Heart right ventricle (tissue), 16 donors: Measurements from ENCODE around the gene PABPC1L. TPM values are rescaled to one million over a fixed set of nuclear protein-coding genes. Genes with fewer than 3 reads are reported as not detected.

Source experiments
- ATAC-seq, 8 donors: fragments of 200-7000 bp; cut with Tn5 transposase; one replicate each; pipeline ENCODE4 v1.9.1; 2020; ENCODE audit warnings: mild to moderate bottlenecking in 8 of 8, moderate library complexity in 8 of 8, moderate number of reproducible peaks in 1 of 8
- DNase-seq, 2 donors: peaks; one replicate each; pipeline ENCODE4 v3.0.0-alpha.2; 2020
- H3K27ac ChIP-seq, 10 donors: fragments of 200-600 bp; sonication (generic) in 2 of 10; one replicate each; pipeline versions ENCODE4 v1.5.0 to v1.8.0; 2020 to 2022; ENCODE audit warnings: mild to moderate bottlenecking in 3 of 10
- H3K27me3 ChIP-seq, 7 donors: fragments of 200-600 bp; one replicate each; pipeline ENCODE4 v1.8.0; 2021 to 2022; ENCODE audit warnings: mild to moderate bottlenecking in 2 of 7
- H3K36me3 ChIP-seq, 9 donors: fragments of 200-600 bp; sonication (generic) in 1 of 9; one replicate each; pipeline versions ENCODE4 v1.5.0 to v1.8.0; 2020 to 2022; ENCODE audit warnings: mild to moderate bottlenecking in 2 of 9
- H3K4me1 ChIP-seq, 9 donors: fragments of 200-600 bp; sonication (generic) in 1 of 9; one replicate each; pipeline versions ENCODE4 v1.5.0 to v1.8.0; 2020 to 2022; ENCODE audit warnings: mild to moderate bottlenecking in 4 of 9
- H3K4me3 ChIP-seq, 10 donors: fragments of 200-600 bp; sonication (generic) in 2 of 10; one replicate each; pipeline versions ENCODE4 v1.5.0 to v1.8.0; 2020 to 2022; ENCODE audit warnings: mild to moderate bottlenecking in 7 of 10, moderate library complexity in 2 of 10
- H3K9me3 ChIP-seq, 11 donors: fragments of 200-600 bp in 10 of 11; sonication (generic) in 2 of 11; one replicate each; pipeline versions ENCODE4 v1.5.0 to v1.8.0; 2013 to 2022; ENCODE audit warnings: mild to moderate bottlenecking in 2 of 11, control low read depth in 1 of 11, moderate library complexity in 1 of 11
- CTCF ChIP-seq, 9 donors: fragments of 200-600 bp; sonication (generic) in 2 of 9; IDR thresholded peaks; one replicate each; pipeline versions ENCODE4 v1.5.0 to v1.8.0; 2021 to 2022; ENCODE audit warnings: antibody characterized with exemption in 9 of 9, mild to moderate bottlenecking in 5 of 9, moderate library complexity in 1 of 9
- WGBS, 2 donors: extraction: QIAGEN DNeasy Blood & Tissue Kit; methylation state at CpG; one replicate each; pipeline ENCODE4 v1.1.7; 2013; ENCODE audit warnings: inconsistent platforms in 1 of 2; 5-methylcytosine and 5-hydroxymethylcytosine counted together
- intact Hi-C, 10 donors: fragments of 100-400 bp; cut with DNase I; formaldehyde crosslinking; loops; one replicate each; pipeline versions ENCODE4 v1.11.1 to v1.14.2; 2022
- polyA plus RNA-seq, 2 donors: library from polyadenylated mRNA; stranded (reverse); fragments of 200-250 nt; gene quantifications; one replicate each; pipeline ENCODE4 v1.2.3, GENCODE V29; 2013
- total RNA-seq, 10 donors: library from RNA; stranded (reverse); fragmentation: NEBNext Ultra II Directional in 3 of 10; extraction: Animal tissue kit (Norgen Biotek cat#: 25700) in 3 of 10; gene quantifications; one replicate each; pipeline versions ENCODE4 v1.2.1 to v1.2.4, GENCODE V29; 2021 to 2023
- donor health status: Arrhythmogenic right ventricular cardiomyopathy.
- donor health status: ischemic (EF 13 %, LVEDD 7.1; RV severe dilation, severe dysfunction).
- donor health status: healthy with polysubstance abuse.
- donor health status: DM: no; HTN: yes; CAD: no.
- donor health status: DM: no; HTN: no; CAD: no.
- donor health status: ischemic (EF 25% LVEDD 6.9; RV normal size, moderate dysfunction).
- donor health status: ischemic (EF 25% LVEDD 5.7; RV mildly dilated, moderate dysfunction).
- donor health status: healthy.
- donor health status: DM: yes; HTN: yes; CAD: no.
- donor health status: Ischemic cardiomyopathy.
- donor health status: ischemic (EF 35%, LVEDD 5.7; RV mildly dilated, moderate dysfunction).
- donor health status: nonischemic (EF 11% LVEDD 7.7; RV severe dilation, severe dysfunction).
- donor health status: DM: yes; HTN: yes; CAD: no.
- donor health status: PGD.
- donor health status: ischemic (EF 29% LVEDD 5.4; RV normal size, mild dysfunction).
- donor health status: nonischemic (EF 23%, LVEDD 6.1; RV moderate dilation, normal function).

PABPC1L gene
- total and polyA plus RNA-seq, 12 donors: 0.89 to 14.3 (median 1.9) TPM

- H3K4me1 ChIP-seq: peaks cover 2 to 90% (median 63%) of the 10 kb centered on the region in 9 donors
Measured at GRCh38 chr20:44896583-44896982, 13.3 kb upstream of the PABPC1L start.

GRCh38 chr20:44897133-44897532 is 12.7 kb upstream of the PABPC1L start:
- ATAC-seq: peak in 1 of 8 donors; percentile 35
- H3K27ac ChIP-seq: peak overlapping the region in 5 of 10 donors; percentile 13 to 54 (median 48)
- H3K4me3 ChIP-seq: no peak overlapping the region
- TF ChIP-seq CTCF (IDR thresholded peaks at IDR 0.05): no peak
- peaks cover 2 to 84% (median 57%) of the 10 kb centered on the region in 9 donors for H3K4me1 ChIP-seq
- H3K36me3 ChIP-seq: peaks cover 0 to 50% (median 4%) of the 10 kb centered on the region in 9 donors
- intact Hi-C loops: no loop called here
- H3K27me3 ChIP-seq: no peaks in the 10 kb centered on the region
- no peaks in the 10 kb centered on the region for H3K9me3 ChIP-seq
- no peak for DNase-seq
- WGBS, 2 donors: 70 to 74% methylated on average over 1 of the region's 1 CpG

More at GRCh38 chr20:44896583-44896982, 13.3 kb upstream of the PABPC1L start:
- H3K9me3 ChIP-seq: no peaks in the 10 kb centered on the region
- TF ChIP-seq CTCF (IDR thresholded peaks at IDR 0.05): no peak
- no peak overlapping the region for H3K4me3 ChIP-seq
- WGBS, 2 donors: 65 to 69% methylated on average over 1 of the region's 1 CpG
- H3K27ac ChIP-seq: peak overlapping the region in 6 of 10 donors; percentile 15 to 54 (median 36)
- no peak for DNase-seq
- ATAC-seq: peak in 5 of 8 donors; percentile 37 to 73 (median 56)
- intact Hi-C loops: no loop called here
- H3K27me3 ChIP-seq: no peaks in the 10 kb centered on the region
- H3K36me3 ChIP-seq: peaks cover 0 to 50% (median 2%) of the 10 kb centered on the region in 9 donors

- no peak for ATAC-seq
- intact Hi-C loops: no loop called here
- WGBS, 2 donors: 79 to 83% methylated on average over 5 of the region's 5 CpGs
Measured at GRCh38 chr20:44900231-44900854, 9.5 kb upstream of the PABPC1L start.

GRCh38 chr20:44901974-44902373 is 7.9 kb upstream of the PABPC1L start:
- H3K36me3 ChIP-seq: peaks cover 0 to 75% (median 50%) of the 10 kb centered on the region in 9 donors
- peaks cover 1 to 44% (median 24%) of the 10 kb centered on the region in 9 donors for H3K4me1 ChIP-seq
- H3K9me3 ChIP-seq: no peaks in the 10 kb centered on the region
- WGBS, 2 donors: 85 to 92% methylated on average over 2 of the region's 2 CpGs
- DNase-seq (no peak), ATAC-seq (no peak)
- no peak overlapping the region for H3K27ac ChIP-seq
- H3K4me3 ChIP-seq: no peak overlapping the region
- intact Hi-C loops: no loop called here
- H3K27me3 ChIP-seq: no peaks in the 10 kb centered on the region
- no peak for TF ChIP-seq CTCF (IDR thresholded peaks at IDR 0.05)

More at GRCh38 chr20:44900231-44900854, 9.5 kb upstream of the PABPC1L start:
- peaks cover 0 to 59% (median 34%) of the 10 kb centered on the region in 9 donors for H3K36me3 ChIP-seq
- peaks cover 2 to 54% (median 41%) of the 10 kb centered on the region in 9 donors for H3K4me1 ChIP-seq
- H3K27ac ChIP-seq: no peak overlapping the region
- no peak overlapping the region for H3K4me3 ChIP-seq
- no peaks in the 10 kb centered on the region for H3K9me3 ChIP-seq
- no peak for DNase-seq
- TF ChIP-seq CTCF (IDR thresholded peaks at IDR 0.05): no peak
- no peaks in the 10 kb centered on the region for H3K27me3 ChIP-seq
